HCT116 (cell line): ENCODE measurements around the gene S100A13.

Source experiments
- CBX3 ChIP-seq: IDR thresholded peaks from 2 replicates; pipeline ENCODE4 v1.6.1; 2012; ENCODE audit warnings: low read depth
- POLR2AphosphoS5 ChIP-seq: IDR thresholded peaks from 2 replicates; pipeline ENCODE4 v1.6.1; 2011; ENCODE audit warnings: mild to moderate bottlenecking, low read depth, low read length, moderate library complexity
- SP1 ChIP-seq: IDR thresholded peaks from 2 replicates; pipeline ENCODE4 v1.6.1; 2012; ENCODE audit warnings: low read depth

DNA sequence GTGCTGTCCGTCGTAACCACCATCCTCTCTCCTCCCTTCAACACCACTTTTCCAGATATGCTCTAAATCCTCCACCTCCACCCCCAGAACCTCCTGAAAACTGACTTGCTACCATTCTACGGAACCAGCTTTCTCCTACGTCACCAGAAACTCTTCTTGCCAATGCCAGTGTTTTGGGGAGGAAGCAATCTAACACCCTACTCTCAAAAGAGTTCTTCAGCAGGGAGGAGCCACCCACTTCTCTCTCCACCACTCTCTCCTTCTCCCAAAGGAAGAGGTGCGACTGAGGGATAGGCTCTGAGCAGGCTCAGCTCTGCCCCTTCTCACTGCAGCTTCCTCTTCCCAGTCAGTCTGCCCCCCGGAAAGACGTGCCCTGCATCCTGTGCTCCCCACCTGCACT, 55.6 kb downstream of the S100A13 start:
- TF ChIP-seq POLR2AphosphoS5 = no peak
- TF ChIP-seq SP1 = no peak
- no peak for TF ChIP-seq CBX3
